Prostate gland (tissue), 2 donors: Measurements from ENCODE around the gene PAPOLB. TPM values are rescaled to one million over a fixed set of nuclear protein-coding genes. Genes with fewer than 3 reads are reported as not detected.

Experiments
- DNase-seq: peaks from one replicate; pipeline ENCODE4 v3.0.0-alpha.2; 2019; ENCODE audit warnings: low spot score
- H3K27ac ChIP-seq, 2 donors: fragments of 200-600 bp; sonication (generic); 2 replicates each; pipeline ENCODE4 v1.5.1; 2017 to 2019
- H3K27me3 ChIP-seq: fragments of 200-600 bp; sonication (generic); replicated peaks from 2 replicates; pipeline ENCODE4 v1.5.1; 2019; ENCODE audit not compliant: insufficient read depth
- H3K36me3 ChIP-seq, 2 donors: fragments of 200-600 bp; sonication (generic); 1 replicate in 1 of 2; 2 replicates in 1 of 2; pipeline versions ENCODE4 v1.5.1 to v1.8.1; 2017 to 2019
- H3K4me1 ChIP-seq: fragments of 200-600 bp; sonication (generic); replicated peaks from 2 replicates; pipeline ENCODE4 v1.5.1; 2019
- H3K4me3 ChIP-seq, 2 donors: fragments of 200-600 bp; sonication (generic); 2 replicates each; pipeline ENCODE4 v1.5.1; 2017 to 2019
- H3K9me3 ChIP-seq: fragments of 200-600 bp; sonication (generic); 2 replicates; pipeline ENCODE4 v1.5.1; 2017
- POLR2A ChIP-seq: fragments of 450-650 bp; IDR thresholded peaks from one replicate; pipeline ENCODE4 v1.6.1; 2016; ENCODE audit warnings: antibody characterized with exemption, mild to moderate bottlenecking
- POLR2AphosphoS5 ChIP-seq: sonication (generic); formaldehyde crosslinking; IDR thresholded peaks from one replicate; pipeline ENCODE4 v1.6.1; 2017; ENCODE audit warnings: antibody characterized with exemption
- WGBS: methylation state at CpG from one replicate; pipeline ENCODE4 v1.1.5; 2018; 5-methylcytosine and 5-hydroxymethylcytosine counted together
- intact Hi-C: fragments of 100-400 bp; cut with DNase I; formaldehyde crosslinking; loops from one replicate; pipeline ENCODE4 v1.14.2; 2022
- total RNA-seq, 2 donors: library from RNA; depleted of rRNA; stranded (reverse); fragments of >200 nt; gene quantifications; one replicate each; pipeline ENCODE4 v1.1.0, GENCODE V29; 2016
- TF ChIP-seq, protein P1 (sequence below), 4 experiments: fragments of 200-600 bp in 2 of 4; fragments of 450-650 bp in 2 of 4; sonication (generic) in 2 of 4; IDR thresholded peaks; 1 replicate in 3 of 4; 2 replicates in 1 of 4; pipeline ENCODE4 v1.5.1; 2016 to 2019; ENCODE audit warnings: antibody characterized with exemption in 4 of 4, mild to moderate bottlenecking in 2 of 4, moderate library complexity in 2 of 4

PAPOLB gene
- total RNA-seq, 2 donors from 2014 or later, result 4.7 TPM; not detected in 1

DNA sequence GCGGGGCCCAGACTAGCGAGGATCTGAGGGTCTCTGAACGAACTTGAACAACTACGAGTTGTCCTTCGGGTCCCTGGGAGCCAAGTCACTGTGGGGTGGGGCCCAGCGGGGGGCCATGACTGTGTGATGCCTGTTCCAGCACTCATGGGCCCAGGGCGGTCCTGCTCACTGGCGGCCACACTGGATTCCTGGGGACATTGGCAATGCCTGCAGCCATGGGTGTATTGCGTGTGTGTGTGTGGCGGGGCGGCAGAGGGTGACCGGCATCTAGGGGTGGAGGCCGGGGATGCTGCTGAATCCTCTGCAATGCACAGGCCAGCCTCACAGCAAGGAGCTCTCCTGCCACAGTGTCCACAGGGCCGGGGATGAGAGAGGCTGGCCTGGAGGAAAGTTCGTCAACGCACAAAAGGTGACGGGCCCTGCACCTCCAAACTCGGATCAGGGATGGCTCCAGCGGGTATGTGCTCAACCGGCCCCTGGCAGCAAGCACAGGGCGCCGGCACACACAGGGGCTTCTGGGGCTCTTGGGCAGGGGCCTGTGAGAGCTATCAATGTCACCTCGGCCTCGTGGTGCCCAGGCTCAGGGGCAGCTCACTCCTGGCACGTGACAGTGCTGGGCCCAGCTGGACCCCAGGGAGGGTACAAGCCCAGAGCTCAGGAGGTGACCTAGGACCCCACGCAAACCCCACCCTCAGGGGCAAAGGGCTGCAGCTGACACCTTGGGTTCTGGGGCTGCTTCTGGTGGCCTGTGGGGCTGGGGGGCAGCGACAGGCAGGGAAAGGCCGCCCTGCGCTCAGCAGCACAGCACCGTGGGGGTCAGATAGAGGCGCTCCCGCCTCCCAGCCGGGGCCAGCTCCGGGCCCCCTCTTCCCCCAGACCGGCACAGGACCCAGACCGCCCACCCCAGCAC, 27.9 kb downstream of the PAPOLB start:
- no peak overlapping the region for H3K4me3 ChIP-seq
- WGBS, result 94% methylated on average over 36 of the region's 36 CpGs
- H3K27ac ChIP-seq, result no peak overlapping the region
- TF ChIP-seq POLR2AphosphoS5 (no peak), POLR2A (no peak)
- TF ChIP-seq, protein P1, sequence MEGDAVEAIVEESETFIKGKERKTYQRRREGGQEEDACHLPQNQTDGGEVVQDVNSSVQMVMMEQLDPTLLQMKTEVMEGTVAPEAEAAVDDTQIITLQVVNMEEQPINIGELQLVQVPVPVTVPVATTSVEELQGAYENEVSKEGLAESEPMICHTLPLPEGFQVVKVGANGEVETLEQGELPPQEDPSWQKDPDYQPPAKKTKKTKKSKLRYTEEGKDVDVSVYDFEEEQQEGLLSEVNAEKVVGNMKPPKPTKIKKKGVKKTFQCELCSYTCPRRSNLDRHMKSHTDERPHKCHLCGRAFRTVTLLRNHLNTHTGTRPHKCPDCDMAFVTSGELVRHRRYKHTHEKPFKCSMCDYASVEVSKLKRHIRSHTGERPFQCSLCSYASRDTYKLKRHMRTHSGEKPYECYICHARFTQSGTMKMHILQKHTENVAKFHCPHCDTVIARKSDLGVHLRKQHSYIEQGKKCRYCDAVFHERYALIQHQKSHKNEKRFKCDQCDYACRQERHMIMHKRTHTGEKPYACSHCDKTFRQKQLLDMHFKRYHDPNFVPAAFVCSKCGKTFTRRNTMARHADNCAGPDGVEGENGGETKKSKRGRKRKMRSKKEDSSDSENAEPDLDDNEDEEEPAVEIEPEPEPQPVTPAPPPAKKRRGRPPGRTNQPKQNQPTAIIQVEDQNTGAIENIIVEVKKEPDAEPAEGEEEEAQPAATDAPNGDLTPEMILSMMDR (IDR thresholded peaks at IDR 0.05), result no peak
- H3K4me1 ChIP-seq, result no peaks in the 10 kb centered on the region
- H3K9me3 ChIP-seq, result no peaks in the 10 kb centered on the region
- H3K27me3 ChIP-seq, result no peaks in the 10 kb centered on the region
- no peaks in the 10 kb centered on the region for H3K36me3 ChIP-seq
- intact Hi-C loops, result loop anchor here (10.0 kb wide), 1 partner anchor 51 kb away; the partner anchor contains the start of gene RADIL
- DNase-seq, result no peak

DNA sequence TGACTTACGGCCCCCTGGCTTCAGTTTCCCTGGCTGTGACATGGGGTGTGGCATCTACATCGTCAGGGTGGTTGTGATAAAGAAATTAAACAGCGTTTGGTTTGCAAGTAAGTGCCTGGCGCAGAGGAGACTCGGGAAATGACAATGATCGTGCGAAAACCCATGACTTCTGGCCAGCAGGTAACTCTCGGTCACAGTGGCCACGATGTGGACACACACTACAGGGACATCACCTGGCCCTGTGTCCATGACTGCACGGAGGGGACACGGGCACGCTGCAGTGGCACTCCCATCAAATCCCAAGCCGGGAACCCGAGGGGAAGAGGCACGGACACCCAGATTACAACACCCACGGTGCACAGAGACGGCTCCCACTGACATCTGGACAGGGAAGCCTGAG, 28.7 kb downstream of the PAPOLB start:
- Histone ChIP-seq H3K27ac (no peak overlapping the region), H3K4me1 (no peaks in the 10 kb centered on the region), H3K9me3 (no peaks in the 10 kb centered on the region), H3K27me3 (no peaks in the 10 kb centered on the region), H3K36me3 (no peaks in the 10 kb centered on the region), H3K4me3 (no peak overlapping the region)
- TF ChIP-seq, protein P1 (IDR thresholded peaks at IDR 0.05), result no peak
- no peak for TF ChIP-seq POLR2A
- TF ChIP-seq POLR2AphosphoS5, result no peak
- 88% methylated on average over 17 of the region's 17 CpGs for WGBS
- DNase-seq, result no peak
- intact Hi-C loops, result loop anchor here (10.0 kb wide), 1 partner anchor 52 kb away; the partner anchor contains the start of gene RADIL

DNA sequence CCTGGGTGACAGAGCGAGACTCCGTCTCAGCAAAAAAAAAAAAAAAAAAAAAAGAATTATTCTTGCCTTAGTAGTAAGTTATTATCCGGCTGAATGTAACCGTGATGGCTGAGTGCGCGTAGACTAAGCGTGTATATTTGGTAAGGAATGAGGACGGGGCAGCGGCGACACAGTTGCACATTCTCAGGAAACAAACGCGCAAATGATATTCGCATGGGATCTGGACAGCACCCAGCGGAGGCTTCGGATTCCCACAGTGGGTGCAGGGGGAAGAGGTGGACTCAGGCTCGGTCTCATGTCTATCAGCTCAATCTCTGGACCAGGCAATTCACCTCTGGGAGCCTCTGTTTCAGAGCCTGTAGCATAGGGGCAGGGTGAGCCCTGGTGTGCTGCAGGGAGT, 29.1 kb downstream of the PAPOLB start:
- TF ChIP-seq POLR2A (no peak), POLR2AphosphoS5 (no peak)
- TF ChIP-seq, protein P1 (IDR thresholded peaks at IDR 0.05), result no peak
- Histone ChIP-seq H3K27ac (no peak overlapping the region), H3K9me3 (no peaks in the 10 kb centered on the region), H3K4me1 (no peaks in the 10 kb centered on the region), H3K27me3 (no peaks in the 10 kb centered on the region), H3K4me3 (no peak overlapping the region), H3K36me3 (no peaks in the 10 kb centered on the region)
- intact Hi-C loops, result loop anchor here (10.0 kb wide), 1 partner anchor 52 kb away; the partner anchor contains the start of gene RADIL
- DNase-seq, result no peak
- 91% methylated on average over 16 of the region's 16 CpGs for WGBS

DNA sequence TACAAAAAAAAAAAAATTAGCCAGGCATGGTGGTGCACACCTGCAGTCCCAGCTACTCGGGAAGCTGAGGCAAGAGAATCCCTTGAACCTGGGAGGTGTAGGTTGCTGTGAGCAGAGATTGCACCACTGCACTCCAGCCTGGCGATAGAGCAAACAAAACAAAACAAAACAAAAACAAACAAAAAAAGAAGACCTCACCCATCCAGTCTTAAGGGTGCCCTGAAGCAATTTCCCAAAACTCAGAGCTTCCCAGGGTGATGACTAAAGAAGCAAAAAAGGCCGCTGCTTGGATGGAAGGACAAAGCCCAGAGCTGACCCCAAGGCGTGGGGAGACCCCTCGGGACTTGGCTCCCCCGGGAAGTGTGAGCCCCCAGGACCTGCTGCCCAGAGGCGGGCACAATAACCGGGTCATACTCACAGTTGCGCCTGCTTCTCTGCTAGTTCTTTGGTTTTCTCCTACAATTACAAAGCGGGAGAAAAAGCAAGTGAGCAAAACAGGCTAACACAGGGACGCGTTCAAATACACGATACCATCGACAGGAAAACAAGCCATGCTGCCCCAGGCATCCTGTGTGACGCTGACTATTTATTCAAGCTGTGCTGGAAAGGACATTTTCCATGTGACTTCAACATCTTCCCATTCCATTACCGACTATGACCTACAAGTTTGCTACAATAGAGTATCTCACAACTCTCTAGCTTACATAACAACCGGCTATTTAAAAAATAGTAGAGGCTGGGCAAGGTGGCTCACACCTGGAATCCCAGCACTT, 29.9 kb downstream of the PAPOLB start:
- no peaks in the 10 kb centered on the region for H3K4me1 ChIP-seq
- H3K27me3 ChIP-seq, result no peaks in the 10 kb centered on the region
- WGBS, result 87% methylated on average over 17 of the region's 17 CpGs
- H3K36me3 ChIP-seq, result no peaks in the 10 kb centered on the region
- intact Hi-C loops, result loop anchor here (10.0 kb wide), 1 partner anchor 53 kb away; the partner anchor contains the start of gene RADIL
- no peak overlapping the region for H3K27ac ChIP-seq
- H3K4me3 ChIP-seq, result no peak overlapping the region
- DNase-seq, result no peak
- no peaks in the 10 kb centered on the region for H3K9me3 ChIP-seq
- TF ChIP-seq, protein P1 (IDR thresholded peaks at IDR 0.05), result no peak
- no peak for TF ChIP-seq POLR2A
- no peak for TF ChIP-seq POLR2AphosphoS5
